Hepatocyte (in vitro differentiated cells): ENCODE measurements around the gene MRPL3. TPM values are rescaled to one million over a fixed set of nuclear protein-coding genes. Genes with fewer than 3 reads are reported as not detected.
A peak's percentile ranks its signal among the peaks of the same experiment; 100 is the strongest.

Source experiments
- DNase-seq: peaks from one replicate; pipeline ENCODE4 v3.0.0-alpha.2; 2016; ENCODE audit warnings: low spot score
- H2AFZ ChIP-seq: fragments of 200-600 bp; sonication (generic); 2 replicates; pipeline ENCODE4 v1.6.0; 2016; ENCODE audit warnings: antibody characterized with exemption, mild to moderate bottlenecking
- H3K27ac ChIP-seq: fragments of 200-600 bp; sonication (generic); 2 replicates; pipeline ENCODE4 v1.5.1; 2016; ENCODE audit warnings: mild to moderate bottlenecking
- H3K27me3 ChIP-seq: fragments of 200-600 bp; sonication (generic); 2 replicates; pipeline ENCODE4 v1.6.1; 2016
- H3K36me3 ChIP-seq: fragments of 200-600 bp; sonication (generic); replicated peaks from 2 replicates; pipeline ENCODE4 v1.5.1; 2016; ENCODE audit warnings: low read depth; ENCODE audit not compliant: insufficient read depth
- H3K4me1 ChIP-seq: fragments of 200-600 bp; sonication (generic); 2 replicates; pipeline ENCODE4 v1.5.1; 2016; ENCODE audit warnings: mild to moderate bottlenecking, moderate library complexity; ENCODE audit not compliant: insufficient read depth
- H3K4me2 ChIP-seq: fragments of 200-600 bp; sonication (generic); 2 replicates; pipeline ENCODE4 v1.6.0; 2016
- H3K4me3 ChIP-seq: fragments of 200-600 bp; sonication (generic); 2 replicates; pipeline ENCODE4 v1.5.1; 2016; ENCODE audit warnings: mild to moderate bottlenecking
- H3K79me2 ChIP-seq: fragments of 200-600 bp; sonication (generic); 2 replicates; pipeline ENCODE4 v1.6.0; 2017; ENCODE audit warnings: mild to moderate bottlenecking
- H3K9me2 ChIP-seq: fragments of 200-600 bp; sonication (generic); replicated peaks from 2 replicates; pipeline ENCODE4 v1.6.0; 2017; ENCODE audit warnings: mild to moderate bottlenecking; ENCODE audit not compliant: insufficient read depth
- H3K9me3 ChIP-seq: fragments of 200-600 bp; sonication (generic); 2 replicates; pipeline ENCODE4 v1.5.1; 2016; ENCODE audit warnings: low read depth, mild to moderate bottlenecking
- H4K20me1 ChIP-seq: fragments of 200-600 bp; sonication (generic); 2 replicates; pipeline ENCODE4 v1.6.0; 2016; ENCODE audit warnings: mild to moderate bottlenecking; ENCODE audit not compliant: insufficient read depth, poor library complexity, severe bottlenecking
- CTCF ChIP-seq: fragments of 200-600 bp; sonication (generic); IDR thresholded peaks from 2 replicates; pipeline ENCODE4 v1.5.1; 2016; ENCODE audit warnings: antibody characterized with exemption, mild to moderate bottlenecking; ENCODE audit not compliant: poor library complexity
- EZH2 ChIP-seq: fragments of 200-600 bp; sonication (generic); IDR thresholded peaks from 2 replicates; pipeline ENCODE4 v1.6.1; 2016; ENCODE audit warnings: antibody characterized with exemption, mild to moderate bottlenecking, borderline replicate concordance
- EZH2phosphoT487 ChIP-seq: fragments of 200-600 bp; sonication (generic); IDR thresholded peaks from one replicate; pipeline ENCODE4 v1.6.1; 2018; ENCODE audit warnings: antibody characterized with exemption, mild to moderate bottlenecking, low read depth, moderate library complexity; ENCODE audit not compliant: unreplicated experiment, severe bottlenecking
- WGBS: methylation state at CpG from one replicate; pipeline ENCODE4 v1.1.6; 2016; ENCODE audit warnings: low lambda C conversion rate; ENCODE audit errors: missing lambda C conversion rate; 5-methylcytosine and 5-hydroxymethylcytosine counted together
- polyA plus RNA-seq: library from polyadenylated mRNA; unstranded; fragments of >200 nt; fragmentation: Nextera tagmentation; extraction: Ambion mirVana; gene quantifications from 2 replicates; pipeline ENCODE4 v1.2.1, GENCODE V29; 2016
- total RNA-seq: library from RNA; depleted of rRNA; stranded (reverse); fragments of >200 nt; gene quantifications from 2 replicates; pipeline ENCODE4 v1.2.3, GENCODE V29; 2014

MRPL3 gene
- total and polyA plus RNA-seq, 2 experiments from 2014 or later: 87.8 to 113 TPM

GRCh38 chr3:131485119-131485518 lies 17.7 kb downstream of the MRPL3 start:
- no peak overlapping the region for H3K4me2 ChIP-seq
- TF ChIP-seq EZH2phosphoT487 (no peak), CTCF (no peak), EZH2 (no peak)
- DNase-seq: no peak

GRCh38 chr3:131484496-131485111 lies 18.2 kb downstream of the MRPL3 start:
- Histone ChIP-seq H2AFZ (no peak overlapping the region), H3K4me3 (no peak overlapping the region), H3K36me3 (peaks cover 4% of the 10 kb centered on the region), H3K27ac (peak overlapping the region; percentile 17), H3K4me1 (no peaks in the 10 kb centered on the region), H3K79me2 (no peaks in the 10 kb centered on the region), H3K9me3 (no peaks in the 10 kb centered on the region), H3K27me3 (no peaks in the 10 kb centered on the region), H4K20me1 (no peaks in the 10 kb centered on the region), H3K4me2 (no peak overlapping the region), H3K9me2 (no peaks in the 10 kb centered on the region)
- no peak for DNase-seq
- WGBS: 77% methylated on average over 4 of the region's 4 CpGs
- TF ChIP-seq EZH2: no peak
- no peak for TF ChIP-seq EZH2phosphoT487
- no peak for TF ChIP-seq CTCF

More at GRCh38 chr3:131485119-131485518, 17.7 kb downstream of the MRPL3 start:
- H3K4me3 ChIP-seq: no peak overlapping the region
- H3K27ac ChIP-seq: peak overlapping the region; percentile 17
- H2AFZ ChIP-seq: no peak overlapping the region
- no peaks in the 10 kb centered on the region for H3K9me3 ChIP-seq
- H3K9me2 ChIP-seq: no peaks in the 10 kb centered on the region
- 90% methylated on average over 1 of the region's 1 CpG for WGBS
- no peaks in the 10 kb centered on the region for H3K4me1 ChIP-seq
- H3K36me3 ChIP-seq: peaks cover 4% of the 10 kb centered on the region
- H3K27me3 ChIP-seq: no peaks in the 10 kb centered on the region
- H4K20me1 ChIP-seq: no peaks in the 10 kb centered on the region
- H3K79me2 ChIP-seq: no peaks in the 10 kb centered on the region

GRCh38 chr3:131480116-131480515 lies 22.7 kb downstream of the MRPL3 start:
- H3K4me2 ChIP-seq: no peak overlapping the region
- TF ChIP-seq EZH2 (no peak), EZH2phosphoT487 (no peak), CTCF (no peak)
- WGBS: 100% methylated on average over 2 of the region's 2 CpGs

More at GRCh38 chr3:131480116-131480515, 22.7 kb downstream of the MRPL3 start:
- Histone ChIP-seq H3K9me2 (no peaks in the 10 kb centered on the region), H3K9me3 (no peaks in the 10 kb centered on the region), H3K4me3 (no peak overlapping the region), H3K4me1 (no peaks in the 10 kb centered on the region), H3K27ac (no peak overlapping the region), H4K20me1 (no peaks in the 10 kb centered on the region), H3K36me3 (no peaks in the 10 kb centered on the region), H3K79me2 (peaks cover 5% of the 10 kb centered on the region), H3K27me3 (no peaks in the 10 kb centered on the region), H2AFZ (no peak overlapping the region)
- DNase-seq: no peak
